GM21526 (cell line): ENCODE results near the gene HELB.

ENCODE experiments used
- ATAC-seq: cut with Tn5 transposase; IDR thresholded peaks from one replicate; pipeline ENCODE4 v1.9.1; 2021; ENCODE audit warnings: moderate library complexity; ENCODE audit not compliant: unreplicated experiment, low FRiP score

Gene HELB

DNA sequence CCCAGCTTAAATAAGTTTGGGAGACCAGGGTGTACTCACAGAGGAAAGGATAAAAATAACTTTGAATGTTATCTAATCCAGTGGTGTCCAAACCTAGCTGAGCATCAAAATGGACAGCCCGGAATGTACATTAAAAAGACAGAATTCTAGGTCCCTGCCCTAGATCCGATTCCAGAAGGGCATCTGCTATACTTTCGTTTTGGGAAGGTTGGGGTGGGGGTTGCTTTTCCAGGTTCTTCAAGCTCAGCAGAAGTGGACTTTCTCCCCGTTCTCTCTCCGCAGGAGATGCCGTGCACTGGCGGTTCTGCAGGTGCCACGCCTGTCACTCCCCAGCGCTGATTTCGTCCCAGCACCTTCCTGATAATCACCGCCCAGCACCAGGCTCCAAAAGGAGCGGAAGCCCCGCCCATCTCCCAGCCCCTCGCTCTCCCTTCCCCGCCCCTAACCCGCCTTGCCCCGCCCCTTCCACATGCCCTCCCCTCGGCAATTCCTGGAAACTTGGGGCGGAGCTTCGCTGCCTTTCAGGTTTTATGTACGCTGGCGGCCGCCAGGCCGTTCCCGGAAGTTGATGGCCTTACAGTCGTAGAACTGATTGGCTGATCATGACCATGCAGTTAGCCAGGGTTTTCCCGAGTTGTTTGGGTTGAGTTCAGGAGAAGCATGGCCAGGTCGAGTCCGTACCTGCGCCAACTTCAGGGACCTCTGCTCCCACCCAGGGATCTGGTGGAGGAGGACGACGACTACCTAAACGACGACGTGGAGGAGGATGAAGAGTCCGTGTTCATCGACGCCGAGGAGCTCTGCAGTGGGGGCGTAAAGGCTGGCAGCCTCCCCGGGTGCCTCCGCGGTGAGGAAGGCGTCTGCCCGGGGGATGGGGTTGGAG, at the start of gene HELB:
Gene HELB (plus strand): TSS at position 550 of the 883 bp plus-strand sequence. CDS start 111 bp downstream, at position 661.
- ATAC-seq, result peak; percentile 91

GRCh38 chr12:66252771-66253170, 49.5 kb upstream of the HELB start:
- ATAC-seq, result no peak

DNA sequence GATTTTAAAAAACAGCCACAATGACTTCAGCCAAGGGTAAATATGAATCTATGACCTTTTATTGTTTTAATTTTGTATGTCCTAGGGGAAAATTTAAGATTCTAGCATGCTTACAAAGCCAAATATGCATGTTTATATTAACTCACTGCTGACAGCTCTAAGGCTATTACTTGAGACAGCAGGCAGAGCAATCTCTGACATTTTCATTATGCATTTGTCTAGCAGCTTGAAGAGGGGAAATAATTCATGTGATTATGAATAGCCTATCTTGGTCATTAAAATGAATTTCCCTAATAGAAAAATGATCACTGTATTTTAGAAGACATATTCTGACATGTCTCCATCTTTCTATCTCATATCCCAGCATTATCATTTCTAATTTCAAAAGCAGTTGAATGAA, 46.6 kb upstream of the HELB start:
- ATAC-seq, result no peak

- ATAC-seq, result no peak
These were observed 44.3 kb upstream of the HELB start for GRCh38 chr12:66258011-66258410.

GRCh38 chr12:66262737-66263136, 39.6 kb upstream of the HELB start:
- ATAC-seq, result no peak

DNA sequence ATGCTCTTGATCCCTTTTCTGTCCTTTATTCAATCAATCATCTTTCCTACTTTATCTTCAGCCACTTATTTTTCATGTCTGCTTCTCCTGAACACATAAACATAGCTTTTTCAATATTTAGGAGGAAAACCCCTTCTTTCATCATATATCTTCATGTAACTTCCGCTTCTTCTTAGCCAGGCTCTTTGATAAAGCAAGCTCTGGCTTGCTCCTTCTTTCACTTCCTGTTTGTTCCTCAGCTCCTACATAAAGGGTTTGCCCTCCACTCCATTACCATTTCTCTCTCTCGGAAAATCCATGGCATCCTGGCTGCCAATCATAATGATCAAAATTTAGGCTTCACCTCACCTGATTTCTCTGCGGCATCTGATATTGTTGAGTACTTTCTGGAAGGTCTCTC, 33.7 kb upstream of the HELB start:
- no peak for ATAC-seq

DNA sequence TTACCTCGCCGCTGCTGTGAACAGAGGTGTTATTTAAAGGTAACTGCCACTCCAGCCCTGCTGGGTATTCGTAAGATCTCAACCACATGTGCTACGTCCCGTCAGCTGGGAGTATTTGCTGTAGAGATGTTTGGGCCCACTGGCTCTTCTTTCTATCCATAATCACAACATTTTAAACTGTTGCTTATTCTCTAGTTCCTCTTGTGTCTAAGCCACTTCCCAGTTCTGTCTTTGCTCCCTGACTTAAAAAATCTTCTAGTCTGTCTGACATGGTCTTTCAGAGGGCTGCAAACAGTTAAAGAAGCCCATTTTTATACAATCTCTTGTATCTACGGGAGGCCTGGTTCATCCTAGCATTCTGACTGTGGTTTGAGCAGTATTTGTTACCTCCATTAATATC, 33.2 kb upstream of the HELB start:
- no peak for ATAC-seq

DNA sequence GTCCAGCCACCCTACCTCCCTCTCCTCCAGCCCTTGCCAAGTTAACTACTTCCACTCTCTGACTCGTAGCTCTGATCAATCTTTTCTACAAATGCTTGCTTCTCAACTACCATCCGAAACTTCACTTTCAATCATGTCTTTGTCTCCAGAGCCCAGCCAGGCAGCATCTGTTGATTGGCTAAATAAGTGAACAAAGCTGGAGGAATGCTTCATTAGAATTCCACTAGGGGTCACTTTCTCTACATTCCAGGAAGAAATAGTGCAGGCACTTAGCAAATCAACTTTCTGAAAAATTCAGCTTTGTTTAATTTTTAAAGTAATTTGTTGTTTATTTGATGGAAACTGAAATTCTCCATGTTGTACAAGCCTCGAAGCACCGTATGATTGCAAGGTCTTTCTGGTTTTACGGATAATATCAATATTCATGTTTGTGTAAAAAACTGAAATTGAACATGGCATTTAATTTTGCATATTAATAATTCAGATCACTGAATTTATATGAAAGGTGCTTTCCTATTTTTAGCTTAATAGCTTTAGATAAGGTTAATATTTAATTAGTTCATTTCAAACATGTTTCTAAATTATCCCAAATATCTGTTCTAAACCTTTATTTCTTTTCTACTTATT, 32.4 kb upstream of the HELB start:
- ATAC-seq, result no peak

- ATAC-seq, result no peak
These were observed 31.7 kb upstream of the HELB start for GRCh38 chr12:66270613-66271012.

DNA sequence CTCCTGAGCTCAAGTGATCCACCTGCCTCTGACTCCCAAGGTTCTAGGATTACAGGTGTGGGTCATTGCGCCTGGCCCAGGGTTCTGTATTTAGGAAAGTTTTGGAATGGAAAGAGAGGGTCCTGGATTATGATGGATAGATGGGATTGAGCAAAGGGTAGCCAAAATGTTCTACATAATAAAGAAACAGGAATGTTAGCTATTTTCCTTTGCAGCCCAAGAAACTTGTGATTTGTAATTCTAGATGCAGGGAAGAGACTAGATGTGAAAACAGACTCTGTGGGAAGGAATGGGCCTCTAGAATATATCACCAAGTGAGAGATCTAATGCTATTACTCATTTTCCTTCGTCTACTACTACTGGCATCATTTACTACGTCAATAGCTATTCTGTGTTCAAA, 29.6 kb upstream of the HELB start:
- ATAC-seq, result no peak

- no peak for ATAC-seq
These were observed 29.1 kb upstream of the HELB start for GRCh38 chr12:66273147-66273546.

DNA sequence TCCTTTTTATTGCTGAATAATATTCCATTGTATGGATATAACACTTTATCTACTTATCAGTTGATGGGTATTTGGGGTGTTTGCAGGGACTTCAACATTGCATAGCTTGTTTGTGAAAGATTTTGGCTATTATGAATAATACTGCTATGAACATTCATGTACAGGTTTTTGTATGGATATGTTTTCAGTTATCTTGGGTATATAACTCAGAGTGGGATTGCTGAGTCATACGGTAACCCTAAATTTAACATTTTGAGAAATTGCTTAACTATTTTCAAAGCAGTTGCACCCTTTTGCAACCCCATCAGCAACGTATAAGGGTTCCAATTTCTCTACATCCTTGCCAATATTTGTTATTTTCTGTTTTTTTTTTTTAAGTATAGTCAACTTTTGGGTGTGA, 27.3 kb upstream of the HELB start:
- ATAC-seq, result no peak

- ATAC-seq, result no peak
These were observed 23.1 kb upstream of the HELB start for GRCh38 chr12:66279123-66279712.

GRCh38 chr12:66280561-66280960, 21.7 kb upstream of the HELB start:
- no peak for ATAC-seq

GRCh38 chr12:66282244-66282643, 20.0 kb upstream of the HELB start:
- ATAC-seq, result no peak

DNA sequence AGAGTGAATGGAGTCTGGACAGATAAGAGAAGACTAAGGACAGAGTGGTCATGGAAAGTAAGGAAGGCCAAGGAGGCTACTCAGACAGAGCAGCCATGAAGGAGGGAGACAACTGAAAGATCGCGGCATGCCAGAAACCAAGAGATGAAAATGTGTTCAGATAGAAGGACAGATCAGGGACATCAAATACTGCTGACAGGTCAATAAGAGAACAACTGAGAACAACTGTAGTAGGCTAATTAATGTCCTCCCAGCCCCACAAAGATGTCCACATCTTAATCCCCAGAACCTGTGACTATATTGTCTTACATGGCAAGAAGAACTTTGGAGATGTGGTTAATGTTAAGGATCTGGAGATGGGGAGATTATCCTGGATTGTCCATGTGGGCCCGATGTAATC, 15.0 kb upstream of the HELB start:
- no peak for ATAC-seq

GRCh38 chr12:66288121-66288520, 14.2 kb upstream of the HELB start:
- no peak for ATAC-seq

DNA sequence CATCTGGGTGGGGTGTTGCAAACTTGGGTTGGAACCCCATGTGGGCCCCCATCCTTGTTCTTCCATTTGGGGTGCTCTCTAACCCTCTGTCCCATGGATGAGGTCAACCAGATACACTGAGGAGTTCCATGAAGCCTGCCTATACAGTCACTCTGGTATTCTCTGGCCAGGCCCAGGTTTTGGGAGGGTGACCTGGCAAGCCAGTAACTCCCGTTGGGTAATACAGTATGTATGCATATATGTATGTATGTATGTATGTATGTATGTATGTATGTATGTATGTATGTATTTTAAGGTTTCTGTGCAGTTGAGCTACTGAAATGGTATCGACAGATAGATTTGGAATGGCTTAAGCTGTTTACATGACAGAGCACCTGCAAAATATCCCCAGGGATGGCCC, 12.8 kb upstream of the HELB start:
- no peak for ATAC-seq

GRCh38 chr12:66290716-66291200, 11.5 kb upstream of the HELB start:
- ATAC-seq, result no peak

DNA sequence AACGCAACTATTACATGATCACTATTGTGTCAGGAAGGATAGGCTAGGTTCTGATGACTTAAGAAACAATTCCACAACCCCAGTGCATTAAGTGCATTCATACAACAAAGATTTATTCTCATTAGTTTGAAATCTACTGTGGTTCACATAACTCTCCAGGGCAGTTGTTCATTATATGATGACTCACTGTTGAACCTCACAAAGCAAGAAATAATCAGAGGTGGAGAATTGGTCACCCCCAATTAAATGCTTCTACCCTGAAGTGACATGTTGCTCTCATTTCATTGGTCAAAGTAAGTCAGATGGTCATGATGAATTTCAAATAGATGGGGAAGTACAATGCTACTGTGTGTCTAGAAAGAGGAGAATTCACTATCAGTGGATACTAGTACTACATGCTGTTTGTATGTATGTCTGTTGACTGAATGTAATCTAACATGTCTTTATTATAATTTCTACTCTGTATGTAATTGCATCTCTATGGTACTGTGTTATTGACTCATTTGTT, 6.1 kb upstream of the HELB start:
- no peak for ATAC-seq

- ATAC-seq, result no peak
These were observed 5.2 kb upstream of the HELB start for GRCh38 chr12:66297080-66297479.
